ENCODE data around the gene NSMCE1.
"Not testable (repeated sequence)": the region's sequence is repeated elsewhere in the genome, so short reads cannot be mapped to it uniquely, and the experiment has no call there.

Gene NSMCE1

GRCh38 chr16:27272697-27273096 lies 4.1 kb upstream of the NSMCE1 start:
- not testable (repeated sequence) for DNase-seq (ENCODE audit: low read depth in 2 of 2, low spot score in 1 of 2)

- no peak for DNase-seq (ENCODE audit: low read depth in 2 of 2, low spot score in 1 of 2)
Measured at GRCh38 chr16:27272076-27272475, 3.5 kb upstream of the NSMCE1 start.

GRCh38 chr16:27270349-27270748 lies 1.8 kb upstream of the NSMCE1 start:
- no peak for DNase-seq (ENCODE audit: low read depth in 2 of 2, low spot score in 1 of 2)

GRCh38 chr16:27269300-27270150 lies 953 bp upstream of the NSMCE1 start:
- no peak for DNase-seq (ENCODE audit: low read depth in 2 of 2, low spot score in 1 of 2)

GRCh38 chr16:27267037-27267677 lies 1.4 kb downstream of the NSMCE1 start:
- no peak for DNase-seq (ENCODE audit: low read depth in 2 of 2, low spot score in 1 of 2)

GRCh38 chr16:27265982-27266381 lies 2.6 kb downstream of the NSMCE1 start:
- no peak for DNase-seq (ENCODE audit: low read depth in 2 of 2, low spot score in 1 of 2)

GRCh38 chr16:27264151-27264550 lies 4.4 kb downstream of the NSMCE1 start:
- no peak for DNase-seq (ENCODE audit: low read depth in 2 of 2, low spot score in 1 of 2)

- DNase-seq (ENCODE audit: low read depth in 2 of 2, low spot score in 1 of 2) = not testable (repeated sequence)
Measured at GRCh38 chr16:27262904-27263423, 5.6 kb downstream of the NSMCE1 start.

- DNase-seq (ENCODE audit: low read depth in 2 of 2, low spot score in 1 of 2) = no peak
Measured at GRCh38 chr16:27259710-27260109, 8.9 kb downstream of the NSMCE1 start.

GRCh38 chr16:27258241-27258734 lies 10.3 kb downstream of the NSMCE1 start:
- no peak for DNase-seq (ENCODE audit: low read depth in 2 of 2, low spot score in 1 of 2)

- no peak for DNase-seq (ENCODE audit: low read depth in 2 of 2, low spot score in 1 of 2)
Measured at GRCh38 chr16:27257271-27257670, 11.3 kb downstream of the NSMCE1 start.

- DNase-seq (ENCODE audit: low read depth in 2 of 2, low spot score in 1 of 2) = no peak
Measured at GRCh38 chr16:27256861-27257260, 11.7 kb downstream of the NSMCE1 start.

- DNase-seq (ENCODE audit: low read depth in 2 of 2, low spot score in 1 of 2) = no peak
Measured at GRCh38 chr16:27254262-27254811, 14.2 kb downstream of the NSMCE1 start.

GRCh38 chr16:27253526-27253930 lies 15.0 kb downstream of the NSMCE1 start:
- DNase-seq (ENCODE audit: low read depth in 2 of 2, low spot score in 1 of 2) = no peak

- no peak for DNase-seq (ENCODE audit: low read depth in 2 of 2, low spot score in 1 of 2)
Measured at GRCh38 chr16:27252206-27252585, 16.4 kb downstream of the NSMCE1 start.

GRCh38 chr16:27251541-27252205 lies 16.9 kb downstream of the NSMCE1 start:
- no peak for DNase-seq (ENCODE audit: low read depth in 2 of 2, low spot score in 1 of 2)

- not testable (repeated sequence) for DNase-seq (ENCODE audit: low read depth in 2 of 2, low spot score in 1 of 2)
Measured at GRCh38 chr16:27248886-27249285, 19.7 kb downstream of the NSMCE1 start.

- DNase-seq (ENCODE audit: low read depth in 2 of 2, low spot score in 1 of 2) = no peak
Measured at GRCh38 chr16:27248036-27248435, 20.5 kb downstream of the NSMCE1 start.

GRCh38 chr16:27247076-27247475 lies 21.5 kb downstream of the NSMCE1 start:
- not testable (repeated sequence) for DNase-seq (ENCODE audit: low read depth in 2 of 2, low spot score in 1 of 2)

- DNase-seq (ENCODE audit: low read depth in 2 of 2, low spot score in 1 of 2) = no peak
Measured at GRCh38 chr16:27246439-27246838, 22.1 kb downstream of the NSMCE1 start.
